SK-N-SH treated with all-trans-retinoic acid at 6 μM for 48 hours (cell line): Measurements from ENCODE around the gene CILP2.

Source experiments
- GLIS3 ChIP-seq: fragments of 250-450 bp; sonication (Bioruptor Pico); IDR thresholded peaks from 2 replicates; pipeline ENCODE4 v1.5.0; 2020; ENCODE audit warnings: mild to moderate bottlenecking, moderate library complexity
- ISL1 ChIP-seq: fragments of 250-450 bp; sonication (Bioruptor Pico); IDR thresholded peaks from 2 replicates; pipeline ENCODE4 v2.1.2; 2022; ENCODE audit warnings: mild to moderate bottlenecking, moderate library complexity
- ZNF565 ChIP-seq: fragments of 450-650 bp; formaldehyde crosslinking; conservative IDR thresholded peaks from 2 replicates; pipeline ENCODE4 v1.5.0; 2020; ENCODE audit warnings: low read depth, mild to moderate bottlenecking, moderate library complexity
- TF ChIP-seq, protein P1 (sequence below): fragments of 250-450 bp; sonication (Bioruptor Pico); IDR thresholded peaks from 2 replicates; pipeline ENCODE4 v1.5.0; 2020; ENCODE audit warnings: mild to moderate bottlenecking, moderate library complexity

DNA sequence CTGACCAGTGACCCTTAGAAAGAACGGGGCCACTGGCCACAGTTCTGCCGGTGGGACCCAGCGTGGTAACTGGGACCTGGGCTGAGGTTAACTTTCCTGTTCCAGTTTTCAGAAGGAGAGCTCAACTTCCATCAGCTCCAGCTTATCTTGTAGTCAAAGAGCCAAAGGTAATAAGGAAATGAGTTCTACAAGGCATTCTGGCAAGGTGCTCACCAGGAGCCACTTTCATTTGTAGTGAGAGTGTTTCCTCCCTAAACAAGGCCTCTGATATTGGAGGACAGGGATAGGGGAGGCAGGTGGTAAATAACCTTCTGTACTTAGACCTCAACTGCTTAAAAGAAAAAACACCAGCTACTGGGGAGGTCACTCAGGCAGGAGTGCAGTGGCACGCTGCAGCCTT, 42.4 kb downstream of the CILP2 start:
- TF ChIP-seq, protein P1, sequence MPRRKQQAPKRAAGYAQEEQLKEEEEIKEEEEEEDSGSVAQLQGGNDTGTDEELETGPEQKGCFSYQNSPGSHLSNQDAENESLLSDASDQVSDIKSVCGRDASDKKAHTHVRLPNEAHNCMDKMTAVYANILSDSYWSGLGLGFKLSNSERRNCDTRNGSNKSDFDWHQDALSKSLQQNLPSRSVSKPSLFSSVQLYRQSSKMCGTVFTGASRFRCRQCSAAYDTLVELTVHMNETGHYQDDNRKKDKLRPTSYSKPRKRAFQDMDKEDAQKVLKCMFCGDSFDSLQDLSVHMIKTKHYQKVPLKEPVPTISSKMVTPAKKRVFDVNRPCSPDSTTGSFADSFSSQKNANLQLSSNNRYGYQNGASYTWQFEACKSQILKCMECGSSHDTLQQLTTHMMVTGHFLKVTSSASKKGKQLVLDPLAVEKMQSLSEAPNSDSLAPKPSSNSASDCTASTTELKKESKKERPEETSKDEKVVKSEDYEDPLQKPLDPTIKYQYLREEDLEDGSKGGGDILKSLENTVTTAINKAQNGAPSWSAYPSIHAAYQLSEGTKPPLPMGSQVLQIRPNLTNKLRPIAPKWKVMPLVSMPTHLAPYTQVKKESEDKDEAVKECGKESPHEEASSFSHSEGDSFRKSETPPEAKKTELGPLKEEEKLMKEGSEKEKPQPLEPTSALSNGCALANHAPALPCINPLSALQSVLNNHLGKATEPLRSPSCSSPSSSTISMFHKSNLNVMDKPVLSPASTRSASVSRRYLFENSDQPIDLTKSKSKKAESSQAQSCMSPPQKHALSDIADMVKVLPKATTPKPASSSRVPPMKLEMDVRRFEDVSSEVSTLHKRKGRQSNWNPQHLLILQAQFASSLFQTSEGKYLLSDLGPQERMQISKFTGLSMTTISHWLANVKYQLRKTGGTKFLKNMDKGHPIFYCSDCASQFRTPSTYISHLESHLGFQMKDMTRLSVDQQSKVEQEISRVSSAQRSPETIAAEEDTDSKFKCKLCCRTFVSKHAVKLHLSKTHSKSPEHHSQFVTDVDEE (CRISPR knock-in tag): no peak
- TF ChIP-seq ISL1 (CRISPR knock-in tag): no peak
- TF ChIP-seq ZNF565 (CRISPR knock-in tag): no peak
- TF ChIP-seq GLIS3 (CRISPR knock-in tag): no peak
